Lower leg skin (tissue), 4 donors: ENCODE results near the gene NBAS. TPM values are rescaled to one million over a fixed set of nuclear protein-coding genes. Genes with fewer than 3 reads are reported as not detected.

ENCODE experiments used
- DNase-seq, 2 donors: peaks; one replicate each; pipeline ENCODE4 v3.0.0-alpha.2; 2019; ENCODE audit warnings: low spot score in 2 of 2
- H3K4me3 ChIP-seq: fragments of 200-600 bp; sonication (generic); 2 replicates; pipeline ENCODE4 v1.5.1; 2017; ENCODE audit warnings: mild to moderate bottlenecking, low read depth; ENCODE audit not compliant: poor library complexity, severe bottlenecking
- CTCF ChIP-seq, 3 donors: fragments of 450-650 bp; IDR thresholded peaks; one replicate each; pipeline ENCODE4 v1.5.1; 2016; ENCODE audit warnings: antibody characterized with exemption in 3 of 3, mild to moderate bottlenecking in 3 of 3, moderate library complexity in 2 of 3
- POLR2A ChIP-seq, 2 donors: fragments of 450-650 bp; IDR thresholded peaks; one replicate each; pipeline ENCODE4 v1.6.1; 2016 to 2017; ENCODE audit warnings: antibody characterized with exemption in 2 of 2, mild to moderate bottlenecking in 1 of 2, moderate library complexity in 1 of 2
- WGBS, 2 donors: methylation state at CpG; one replicate each; pipeline ENCODE4 v1.1.5; 2018; 5-methylcytosine and 5-hydroxymethylcytosine counted together
- intact Hi-C: fragments of 100-400 bp; cut with DNase I; formaldehyde crosslinking; loops from one replicate; pipeline ENCODE4 v1.15.0; 2023; ENCODE audit warnings: low total_unique reads
- total RNA-seq, 4 donors: library from RNA; depleted of rRNA; stranded (reverse); fragments of >200 nt; gene quantifications; one replicate each; pipeline ENCODE4 v1.1.0, GENCODE V29; 2016

Gene NBAS
- total RNA-seq, 4 donors from 2014 or later = 26.6 to 40.2 (median 38.3) TPM

GRCh38 chr2:15206419-15206818, 354.7 kb downstream of the NBAS start:
- no peak overlapping the region for H3K4me3 ChIP-seq
- 88 to 100% methylated on average over 1 of the region's 1 CpG for WGBS, 2 donors
- intact Hi-C loops = no loop called here
- TF ChIP-seq CTCF (IDR thresholded peaks at IDR 0.05) (no peak), POLR2A (IDR thresholded peaks at IDR 0.05) (no peak)
- DNase-seq = no peak

GRCh38 chr2:15205562-15205961, 355.6 kb downstream of the NBAS start:
- no peak overlapping the region for H3K4me3 ChIP-seq
- WGBS, 2 donors = 85 to 96% methylated on average over 5 of the region's 5 CpGs
- DNase-seq = no peak
- TF ChIP-seq CTCF (IDR thresholded peaks at IDR 0.05) (no peak), POLR2A (IDR thresholded peaks at IDR 0.05) (no peak)
- intact Hi-C loops = no loop called here

GRCh38 chr2:15201009-15201408, 360.1 kb downstream of the NBAS start:
- 93 to 98% methylated on average over 1 of the region's 1 CpG for WGBS, 2 donors

GRCh38 chr2:15200581-15200980, 360.6 kb downstream of the NBAS start:
- DNase-seq = no peak
- TF ChIP-seq POLR2A (IDR thresholded peaks at IDR 0.05) (no peak), CTCF (IDR thresholded peaks at IDR 0.05) (no peak)
- intact Hi-C loops = no loop called here
- no peak overlapping the region for H3K4me3 ChIP-seq

More at GRCh38 chr2:15201009-15201408, 360.1 kb downstream of the NBAS start:
- no peak for DNase-seq
- intact Hi-C loops = no loop called here
- TF ChIP-seq CTCF (IDR thresholded peaks at IDR 0.05) (no peak), POLR2A (IDR thresholded peaks at IDR 0.05) (no peak)
- H3K4me3 ChIP-seq = no peak overlapping the region

- 49 to 53% methylated on average over 3 of the region's 3 CpGs for WGBS, 2 donors
- no peak overlapping the region for H3K4me3 ChIP-seq
- no peak for DNase-seq
- intact Hi-C loops = no loop called here
- TF ChIP-seq CTCF (IDR thresholded peaks at IDR 0.05) = no peak
- TF ChIP-seq POLR2A (IDR thresholded peaks at IDR 0.05) = no peak
Measured at GRCh38 chr2:15198051-15198450, 363.1 kb downstream of the NBAS start.

- intact Hi-C loops = no loop called here
- H3K4me3 ChIP-seq = no peak overlapping the region
- no peak for TF ChIP-seq CTCF (IDR thresholded peaks at IDR 0.05)
- TF ChIP-seq POLR2A (IDR thresholded peaks at IDR 0.05) = no peak
- no peak for DNase-seq
- 78 to 85% methylated on average over 4 of the region's 4 CpGs for WGBS, 2 donors
Measured at GRCh38 chr2:15195813-15196212, 365.3 kb downstream of the NBAS start.
